GM19372 (cell line): ENCODE data around the gene PRND.

Experiments used
- ATAC-seq: cut with Tn5 transposase; IDR thresholded peaks from one replicate; pipeline ENCODE4 v1.9.1; 2021; ENCODE audit warnings: mild to moderate bottlenecking, low read depth, moderate library complexity; ENCODE audit not compliant: unreplicated experiment

PRND gene

DNA sequence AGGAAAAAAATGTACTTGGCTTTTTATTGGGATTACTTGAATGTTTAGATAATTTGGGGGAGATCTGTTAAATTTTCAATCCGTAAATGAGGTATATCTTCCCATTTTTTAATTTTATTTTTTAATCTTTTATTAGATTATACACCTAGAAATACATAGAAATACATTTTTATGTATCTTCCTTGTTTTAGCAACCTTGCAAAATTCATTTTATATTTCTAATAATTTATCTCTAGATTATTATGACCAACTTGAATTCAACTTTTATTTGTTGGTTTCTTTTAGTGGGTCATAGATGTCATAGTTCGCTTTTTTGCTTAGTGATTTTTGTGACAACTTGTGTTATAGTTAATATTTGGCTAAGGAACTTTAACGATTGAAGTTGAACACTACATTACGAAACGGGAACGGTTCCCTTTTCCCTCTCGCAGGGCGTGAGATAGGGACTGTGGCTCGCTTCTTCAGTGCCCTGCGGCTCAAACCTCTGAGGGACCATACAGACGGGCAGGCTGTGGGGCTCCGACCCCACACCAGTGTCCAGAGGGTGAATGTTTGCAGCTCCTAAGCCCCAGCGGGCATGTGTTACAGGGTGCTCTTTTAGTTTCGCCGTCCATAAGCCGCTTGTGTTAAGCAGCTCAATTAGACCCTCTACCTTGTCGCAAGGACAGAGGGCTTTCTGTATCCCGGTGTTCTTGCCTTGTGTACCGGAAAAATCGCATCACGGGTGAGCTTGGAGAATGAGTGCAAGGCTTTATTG lies 53.8 kb downstream of the PRND start:
- ATAC-seq: no peak

GRCh38 chr20:4776079-4776630 lies 54.4 kb downstream of the PRND start:
- ATAC-seq: no peak
